SK-N-MC (cell line): ENCODE data around the gene SHISA9.

Experiments used
- EZH2 ChIP-seq: fragments of 200-600 bp; sonication (generic); IDR thresholded peaks from one replicate; pipeline ENCODE4 v1.6.1; 2017; ENCODE audit warnings: antibody characterized with exemption
- POLR2AphosphoS5 ChIP-seq: IDR thresholded peaks from 2 replicates; pipeline ENCODE4 v1.6.1; 2012; ENCODE audit warnings: mild to moderate bottlenecking, low read depth, low read length, borderline replicate concordance

GRCh38 chr16:13014476-13014875 lies 113.1 kb downstream of the SHISA9 start:
- TF ChIP-seq POLR2AphosphoS5 (no peak), EZH2 (no peak)
